GM19372 (cell line): ENCODE data around the gene MORN5.

Source experiments
- ATAC-seq: cut with Tn5 transposase; IDR thresholded peaks from one replicate; pipeline ENCODE4 v1.9.1; 2021; ENCODE audit warnings: mild to moderate bottlenecking, low read depth, moderate library complexity; ENCODE audit not compliant: unreplicated experiment

MORN5 gene

DNA sequence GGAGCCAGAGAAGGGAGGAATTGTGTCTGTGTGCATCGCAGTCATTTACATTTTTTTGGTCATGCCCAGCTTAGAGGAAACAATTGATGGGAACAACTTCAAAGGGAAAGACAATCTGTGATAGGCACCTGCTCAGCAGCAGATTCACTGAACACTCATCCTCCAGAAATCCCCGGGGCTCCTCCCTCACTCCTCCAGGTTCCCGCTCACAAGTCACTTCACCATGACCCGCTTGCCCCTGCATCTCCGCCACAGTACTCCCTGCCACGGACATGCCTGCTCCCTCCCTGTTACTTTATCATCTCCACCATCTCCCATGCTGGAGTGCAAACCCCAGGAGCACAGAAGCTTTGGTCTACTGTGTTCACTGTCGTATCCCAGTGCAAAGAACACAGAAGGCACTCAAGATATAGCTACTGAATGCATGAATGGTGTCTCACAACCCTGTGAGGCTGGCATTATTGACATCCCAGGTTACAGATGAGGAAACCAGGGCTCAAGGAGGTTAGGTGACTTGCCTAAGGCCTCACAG lies 52.8 kb downstream of the MORN5 start:
- ATAC-seq = no peak

DNA sequence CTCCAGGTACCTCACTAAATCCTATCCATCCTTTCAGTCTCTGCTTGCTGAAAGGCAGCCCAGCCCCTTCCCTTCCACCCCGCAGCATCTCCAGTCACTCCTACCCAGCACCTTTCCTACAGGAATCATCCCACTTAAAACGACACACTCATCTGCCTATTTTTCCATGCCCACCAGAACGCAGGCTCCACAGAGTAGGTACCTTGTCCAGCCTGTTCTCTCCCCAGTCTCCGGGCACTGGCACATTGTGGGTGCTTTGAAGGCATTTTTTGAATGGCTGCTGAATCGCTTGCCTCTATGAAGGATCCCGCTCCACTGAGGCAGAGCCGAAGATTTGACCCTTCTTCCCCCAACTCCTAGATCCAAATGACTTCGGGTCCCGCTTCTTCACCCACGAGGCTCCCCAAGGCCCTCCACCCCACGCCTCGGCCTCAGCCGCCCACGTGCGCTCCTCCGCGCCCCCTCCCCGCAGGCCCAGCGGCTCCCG lies 53.4 kb downstream of the MORN5 start:
- no peak for ATAC-seq

- ATAC-seq = no peak
These were observed 54.1 kb downstream of the MORN5 start for GRCh38 chr9:122213589-122214413.

DNA sequence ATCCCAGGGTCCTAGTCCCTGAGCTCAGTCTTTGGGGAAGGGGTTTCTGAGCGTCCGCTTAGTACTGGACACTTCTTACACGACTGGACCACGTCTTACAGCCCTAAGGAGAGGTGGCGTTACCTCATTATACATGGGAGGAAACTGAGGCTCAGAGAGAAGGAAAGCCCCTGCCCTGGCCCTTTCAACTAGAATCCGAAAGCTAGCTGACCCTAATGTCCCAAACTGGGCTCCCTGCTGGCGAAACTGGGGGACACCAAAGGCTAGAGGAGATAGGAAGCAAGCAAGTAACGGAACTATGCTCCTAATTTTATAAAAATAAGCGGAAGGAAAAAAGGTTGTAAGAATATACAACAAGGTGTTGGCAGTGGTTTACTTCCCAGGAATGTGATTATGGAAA lies 54.8 kb downstream of the MORN5 start:
- ATAC-seq = no peak

DNA sequence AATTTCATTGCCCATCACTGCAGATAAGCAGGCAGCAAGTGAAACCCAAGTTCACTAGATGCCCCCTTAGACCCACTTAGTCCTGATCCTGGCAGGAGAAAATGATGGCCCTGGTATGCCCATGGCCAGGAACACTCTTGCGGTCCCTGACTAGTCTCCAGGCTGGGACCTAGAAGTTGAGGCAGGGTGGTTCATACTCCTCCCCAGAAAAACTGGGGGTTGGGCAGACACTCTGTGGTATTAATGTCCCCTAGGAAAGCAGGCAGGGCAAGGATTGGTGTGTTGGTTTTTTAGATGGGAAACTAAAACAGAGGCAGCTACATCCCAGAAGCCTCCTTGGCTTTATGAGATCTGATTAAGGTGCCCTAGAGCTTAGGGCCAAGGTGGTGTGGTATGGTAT lies 56.0 kb downstream of the MORN5 start:
- no peak for ATAC-seq

DNA sequence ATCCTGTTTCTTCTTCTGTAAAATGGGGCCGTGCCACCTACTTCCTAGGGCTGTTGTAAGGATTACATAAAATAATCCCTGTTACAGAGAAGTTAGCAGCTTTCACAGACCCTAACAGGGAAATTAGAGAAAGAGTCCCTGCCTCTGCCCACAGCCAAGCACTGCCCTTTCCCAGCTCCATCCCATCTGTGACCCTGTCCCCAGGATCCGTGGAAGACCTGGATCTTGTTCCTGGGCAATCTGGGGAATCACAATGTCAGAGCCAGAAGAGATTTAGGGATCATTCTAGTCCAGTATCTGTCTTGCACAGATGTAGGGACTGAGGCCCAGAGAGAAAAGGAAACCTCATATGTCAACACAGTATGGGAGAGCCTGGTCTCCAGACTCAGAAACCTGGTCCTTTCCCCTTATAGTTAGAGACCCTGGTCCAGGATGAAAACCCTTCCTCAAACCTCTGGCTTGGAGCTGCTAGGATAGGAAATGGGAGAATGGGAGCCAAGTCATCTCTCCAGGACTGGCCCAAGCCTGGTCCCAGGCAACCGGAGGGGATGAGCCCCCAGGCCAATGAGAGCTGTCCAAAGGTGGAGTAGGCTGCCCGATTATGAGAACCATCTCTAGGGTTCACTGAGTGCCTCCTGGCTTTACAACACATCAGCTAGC lies 56.6 kb downstream of the MORN5 start:
- ATAC-seq = no peak

DNA sequence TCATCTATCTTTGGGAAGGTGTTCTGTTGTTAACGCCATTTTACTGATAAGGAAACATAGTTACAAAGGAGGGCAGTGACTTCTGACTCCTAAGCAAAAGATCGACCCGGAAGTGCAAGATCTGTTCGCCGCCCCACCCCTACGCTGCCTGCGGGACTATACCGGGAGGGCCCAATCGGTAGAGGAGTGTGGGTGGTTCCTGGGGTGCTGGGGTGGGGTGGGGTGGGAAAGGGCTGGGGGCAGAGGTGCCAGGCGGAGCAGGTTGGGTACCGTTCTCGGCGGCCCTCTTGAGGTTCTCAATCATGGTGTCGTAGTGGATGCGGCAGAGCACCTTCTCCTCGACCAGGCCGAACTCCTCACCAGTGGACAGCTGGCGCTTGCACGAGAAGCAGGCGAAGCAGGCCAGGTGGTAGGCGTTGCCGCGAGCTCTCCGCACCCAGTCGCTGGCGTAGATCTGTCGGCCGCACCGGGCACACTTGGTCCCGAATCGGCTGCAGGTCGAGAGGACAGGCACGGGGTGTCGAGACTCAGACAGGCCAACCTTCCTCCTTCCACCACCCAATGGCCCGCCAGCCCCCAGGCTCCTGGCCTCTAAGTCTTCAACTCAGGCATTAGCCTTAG lies 57.2 kb downstream of the MORN5 start:
- ATAC-seq = no peak

DNA sequence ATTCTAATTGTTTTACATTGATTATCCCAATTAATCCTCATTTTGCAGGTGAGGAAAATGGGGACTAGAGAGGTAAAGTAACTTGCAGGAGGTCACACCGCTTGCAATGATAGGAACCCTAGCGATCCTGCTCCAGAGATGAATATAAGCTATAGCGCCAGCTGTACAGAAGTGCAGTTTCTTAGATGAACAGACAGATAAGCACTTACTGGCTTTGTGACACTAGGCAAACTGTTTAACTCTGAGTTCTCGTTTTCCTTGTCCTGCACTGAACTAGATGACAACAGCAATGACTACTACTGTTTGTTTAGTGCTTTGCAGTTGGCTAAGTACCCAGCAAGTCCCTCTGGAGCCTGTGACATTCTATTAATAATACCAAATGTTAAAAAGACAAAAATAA lies 57.9 kb downstream of the MORN5 start:
- no peak for ATAC-seq

DNA sequence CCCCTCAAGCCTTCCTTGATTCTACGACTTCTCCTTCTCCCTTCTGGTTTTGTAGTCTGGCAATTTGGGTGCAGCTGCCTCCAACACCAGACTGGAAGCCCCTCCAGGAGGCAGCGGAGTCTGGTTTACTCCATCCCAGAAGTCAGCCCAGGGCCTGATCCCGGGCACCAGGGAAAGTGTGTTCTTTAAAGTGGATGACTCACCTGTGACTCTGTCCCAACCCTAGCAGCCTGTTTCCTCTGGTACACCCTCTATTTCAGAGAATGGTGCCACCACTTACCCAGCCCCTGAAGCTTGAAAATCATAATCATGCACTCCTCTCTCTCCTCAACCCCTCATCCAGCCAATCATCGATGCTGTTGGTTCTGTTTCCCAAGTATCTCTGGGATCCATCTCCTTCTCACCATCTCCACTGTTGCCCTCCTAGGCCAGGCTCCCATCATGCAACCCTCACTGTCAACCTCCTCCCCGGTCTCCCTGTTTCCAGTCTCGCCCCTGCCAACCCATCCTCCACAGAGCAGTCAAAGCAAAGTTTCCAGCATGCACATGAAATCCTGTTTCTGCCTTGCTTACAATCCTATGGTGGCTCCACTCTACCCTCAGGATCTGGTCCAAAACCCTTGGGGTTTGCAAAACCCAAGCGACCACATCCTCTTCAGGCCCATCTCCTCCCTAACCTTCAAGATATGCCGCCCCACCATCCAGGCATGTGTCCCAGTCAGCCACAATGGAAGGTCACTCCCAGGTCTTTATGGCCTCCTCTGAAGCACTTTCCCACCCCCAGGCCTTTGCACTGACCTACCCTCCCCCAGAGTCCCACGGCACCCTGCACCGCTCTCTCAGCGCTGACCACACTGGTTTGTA lies 58.6 kb downstream of the MORN5 start:
- ATAC-seq = no peak

DNA sequence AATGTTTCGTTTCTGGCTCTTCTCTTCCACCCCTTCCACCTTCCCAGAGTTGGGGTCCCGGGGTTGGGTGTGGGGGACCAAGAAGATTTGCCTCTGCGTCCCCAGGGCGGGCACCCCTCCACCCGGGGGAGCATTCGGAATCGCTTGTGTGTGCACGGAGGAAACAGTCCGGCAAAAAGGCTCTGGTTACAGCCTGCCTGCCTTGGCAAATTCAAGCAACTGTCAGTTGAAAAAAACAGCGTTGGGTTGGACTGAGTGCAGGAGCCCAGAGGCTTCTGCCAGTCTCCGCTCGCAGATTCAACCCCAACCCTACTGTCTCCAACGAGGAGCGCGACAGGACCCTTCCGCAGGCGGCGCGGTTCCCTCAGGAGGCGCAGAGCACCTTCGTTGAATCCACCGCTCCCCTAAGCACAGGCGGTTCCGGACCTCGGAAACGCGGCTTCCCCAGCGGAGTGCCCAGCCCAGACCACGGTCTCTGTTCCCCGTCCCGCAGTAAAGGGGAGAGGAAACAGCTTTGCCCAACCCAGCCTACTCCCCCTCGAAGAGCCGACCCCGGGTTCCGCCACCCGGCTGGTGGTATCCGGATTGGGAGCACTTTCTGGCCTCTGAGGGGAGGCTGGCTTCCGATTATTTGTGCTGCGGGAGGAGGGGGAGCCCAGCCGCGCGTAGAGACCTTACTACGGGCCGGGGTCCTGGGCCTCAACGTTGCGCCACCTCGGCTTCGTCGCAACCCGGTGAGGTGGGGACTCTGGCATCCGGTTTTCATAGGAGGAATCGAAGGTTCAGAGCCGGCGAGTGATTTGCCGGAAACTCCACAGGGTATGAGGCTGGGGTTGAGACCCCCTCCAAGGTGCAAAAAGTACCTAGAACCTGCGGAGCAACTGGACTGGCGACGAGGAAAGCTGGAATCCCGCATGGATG lies 59.5 kb downstream of the MORN5 start:
- no peak for ATAC-seq

DNA sequence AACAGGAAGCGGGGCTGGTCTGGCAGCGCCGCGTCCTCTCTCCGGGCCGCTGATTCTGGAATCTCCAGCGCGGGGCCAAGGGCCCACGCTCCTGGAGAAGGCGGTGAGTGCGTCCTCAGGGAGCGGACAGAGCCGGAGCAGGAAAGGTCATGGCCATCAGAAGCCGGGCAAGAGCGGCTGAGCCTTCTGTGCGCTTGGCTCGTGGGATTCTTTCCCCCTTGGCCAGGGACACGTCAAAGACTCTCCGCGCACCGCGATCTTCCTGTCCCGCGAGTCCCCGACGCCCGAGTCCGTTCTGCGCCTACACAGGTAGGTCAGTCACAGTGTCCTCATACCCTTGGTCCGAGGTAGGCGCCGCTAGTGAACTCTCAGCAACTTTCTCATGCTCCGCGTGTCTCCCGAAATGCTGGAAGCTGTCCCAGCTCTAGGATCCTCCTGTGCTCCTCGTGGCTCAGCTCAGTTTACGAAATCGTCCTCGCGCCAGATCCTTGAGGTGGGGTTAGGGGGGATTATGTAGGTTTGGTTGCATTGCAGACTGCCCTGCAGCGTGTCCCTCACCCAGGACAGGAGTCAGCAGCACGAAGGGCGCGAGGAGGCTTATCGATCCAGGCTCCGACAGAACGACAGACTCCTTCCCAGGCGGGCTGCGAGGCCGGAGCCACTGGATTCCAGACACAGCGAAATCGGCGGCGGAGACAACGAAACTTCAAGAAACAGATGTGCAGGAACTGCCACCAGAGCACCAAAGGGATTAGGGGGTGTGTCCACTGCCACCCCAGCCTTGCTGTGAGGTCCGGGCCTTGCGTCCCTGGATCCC lies 60.4 kb downstream of the MORN5 start:
- ATAC-seq = no peak

DNA sequence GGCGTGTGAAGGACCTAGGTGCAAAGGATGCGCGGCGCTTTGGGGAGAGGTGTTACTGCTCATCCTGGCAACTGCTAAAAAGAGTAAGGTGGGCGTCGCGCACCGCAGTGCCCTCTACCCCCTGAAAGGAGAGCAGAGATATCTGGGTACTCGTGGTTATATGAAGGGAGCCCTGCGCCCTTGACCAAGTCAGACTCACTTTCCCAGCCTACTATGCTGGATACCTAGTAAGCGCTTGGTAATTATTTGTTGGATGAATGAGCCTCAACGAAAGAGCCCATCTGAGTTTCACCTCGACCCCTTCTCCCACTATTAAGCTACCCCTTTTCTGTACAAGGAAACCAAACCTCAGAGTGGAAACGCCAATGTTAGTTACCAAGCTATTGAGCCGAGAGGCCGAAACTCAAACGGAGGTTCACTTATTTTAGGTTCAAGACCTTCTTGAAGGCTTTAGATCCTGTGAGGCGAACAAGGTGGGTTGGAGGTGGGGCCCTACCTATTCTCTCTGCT lies 61.0 kb downstream of the MORN5 start:
- ATAC-seq = no peak

- no peak for ATAC-seq
These were observed 61.6 kb downstream of the MORN5 start for GRCh38 chr9:122221183-122221811.

DNA sequence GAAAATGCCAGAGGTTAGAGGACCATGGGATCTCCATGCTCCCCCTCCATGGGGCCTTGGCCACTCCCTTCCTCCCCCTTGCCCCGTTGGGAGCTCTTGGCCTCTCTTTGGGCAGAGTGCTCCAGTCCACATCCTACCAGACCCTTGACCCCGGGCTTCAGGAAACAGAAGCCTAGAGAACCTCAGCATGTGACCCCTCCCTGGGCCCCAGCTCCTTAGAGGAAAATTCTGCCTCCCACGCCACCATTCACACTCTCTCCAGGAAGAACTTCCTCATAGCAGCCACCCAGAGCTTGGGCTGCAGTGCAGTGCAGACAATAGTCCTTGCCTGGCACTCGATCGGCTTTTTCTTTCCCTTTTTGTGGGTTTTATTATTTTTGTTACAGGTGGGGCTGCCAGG lies 63.1 kb downstream of the MORN5 start:
- ATAC-seq = no peak

- no peak for ATAC-seq
These were observed 63.7 kb downstream of the MORN5 start for GRCh38 chr9:122223435-122223834.

GRCh38 chr9:122225312-122226141 lies 65.8 kb downstream of the MORN5 start:
- ATAC-seq = no peak
